ENCODE results near the gene POU2F1.

DNA sequence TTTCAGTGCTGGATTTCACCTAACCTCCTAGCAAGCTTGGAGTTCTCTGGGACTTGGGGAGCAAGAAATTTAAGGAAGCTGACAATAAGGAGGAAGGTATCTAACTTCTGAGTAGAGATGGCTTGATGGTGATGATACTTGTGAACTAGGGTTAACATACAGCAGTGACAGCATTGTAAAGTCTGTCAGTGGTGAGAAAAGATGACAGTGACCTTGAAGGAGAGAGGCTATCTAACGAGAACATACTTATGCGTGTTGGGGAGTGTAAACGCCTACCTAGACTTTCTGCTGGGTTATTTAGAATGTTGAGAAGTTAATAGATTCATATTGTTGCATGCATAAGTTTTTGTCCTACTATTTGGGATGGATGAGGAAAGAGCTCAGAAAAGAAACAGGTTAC lies 16.3 kb downstream of the POU2F1 start:
- no peak for TF ChIP-seq CTCF (optimal IDR thresholded peaks at IDR 0.05 in 1 of 3, IDR thresholded peaks at IDR 0.05 in 1 of 3, conservative IDR thresholded peaks at IDR 0.05 in 1 of 3; ENCODE audit: extremely low read depth in 1 of 3, insufficient read depth in 2 of 3, low read length in 3 of 3)
- TF ChIP-seq EZH2 (IDR thresholded peaks at IDR 0.05; ENCODE audit: low read length): no peak
